ENCODE measurements around the gene OR4X2.

DNA sequence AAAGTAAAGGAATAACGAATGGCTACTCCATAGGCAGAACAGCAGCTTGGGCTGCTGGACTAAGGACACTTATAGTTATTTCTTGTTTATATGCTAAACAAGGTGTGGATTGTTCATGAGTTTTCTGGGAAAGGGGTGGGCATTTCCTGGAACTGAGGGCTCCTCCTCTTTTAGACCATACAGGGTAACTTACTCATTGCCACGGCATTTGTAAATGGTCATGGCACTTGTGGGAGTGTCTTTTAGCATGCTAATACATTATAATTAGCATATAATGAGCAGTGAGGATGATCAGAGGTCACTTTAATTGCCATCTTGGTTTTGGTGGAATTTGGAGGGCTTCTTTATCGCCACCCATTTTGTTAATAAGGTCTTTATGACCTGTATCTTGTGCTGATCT, 25.7 kb downstream of the OR4X2 start:
- TF ChIP-seq, protein P1, sequence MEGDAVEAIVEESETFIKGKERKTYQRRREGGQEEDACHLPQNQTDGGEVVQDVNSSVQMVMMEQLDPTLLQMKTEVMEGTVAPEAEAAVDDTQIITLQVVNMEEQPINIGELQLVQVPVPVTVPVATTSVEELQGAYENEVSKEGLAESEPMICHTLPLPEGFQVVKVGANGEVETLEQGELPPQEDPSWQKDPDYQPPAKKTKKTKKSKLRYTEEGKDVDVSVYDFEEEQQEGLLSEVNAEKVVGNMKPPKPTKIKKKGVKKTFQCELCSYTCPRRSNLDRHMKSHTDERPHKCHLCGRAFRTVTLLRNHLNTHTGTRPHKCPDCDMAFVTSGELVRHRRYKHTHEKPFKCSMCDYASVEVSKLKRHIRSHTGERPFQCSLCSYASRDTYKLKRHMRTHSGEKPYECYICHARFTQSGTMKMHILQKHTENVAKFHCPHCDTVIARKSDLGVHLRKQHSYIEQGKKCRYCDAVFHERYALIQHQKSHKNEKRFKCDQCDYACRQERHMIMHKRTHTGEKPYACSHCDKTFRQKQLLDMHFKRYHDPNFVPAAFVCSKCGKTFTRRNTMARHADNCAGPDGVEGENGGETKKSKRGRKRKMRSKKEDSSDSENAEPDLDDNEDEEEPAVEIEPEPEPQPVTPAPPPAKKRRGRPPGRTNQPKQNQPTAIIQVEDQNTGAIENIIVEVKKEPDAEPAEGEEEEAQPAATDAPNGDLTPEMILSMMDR (IDR thresholded peaks at IDR 0.05): no peak
- TF ChIP-seq, protein P2, sequence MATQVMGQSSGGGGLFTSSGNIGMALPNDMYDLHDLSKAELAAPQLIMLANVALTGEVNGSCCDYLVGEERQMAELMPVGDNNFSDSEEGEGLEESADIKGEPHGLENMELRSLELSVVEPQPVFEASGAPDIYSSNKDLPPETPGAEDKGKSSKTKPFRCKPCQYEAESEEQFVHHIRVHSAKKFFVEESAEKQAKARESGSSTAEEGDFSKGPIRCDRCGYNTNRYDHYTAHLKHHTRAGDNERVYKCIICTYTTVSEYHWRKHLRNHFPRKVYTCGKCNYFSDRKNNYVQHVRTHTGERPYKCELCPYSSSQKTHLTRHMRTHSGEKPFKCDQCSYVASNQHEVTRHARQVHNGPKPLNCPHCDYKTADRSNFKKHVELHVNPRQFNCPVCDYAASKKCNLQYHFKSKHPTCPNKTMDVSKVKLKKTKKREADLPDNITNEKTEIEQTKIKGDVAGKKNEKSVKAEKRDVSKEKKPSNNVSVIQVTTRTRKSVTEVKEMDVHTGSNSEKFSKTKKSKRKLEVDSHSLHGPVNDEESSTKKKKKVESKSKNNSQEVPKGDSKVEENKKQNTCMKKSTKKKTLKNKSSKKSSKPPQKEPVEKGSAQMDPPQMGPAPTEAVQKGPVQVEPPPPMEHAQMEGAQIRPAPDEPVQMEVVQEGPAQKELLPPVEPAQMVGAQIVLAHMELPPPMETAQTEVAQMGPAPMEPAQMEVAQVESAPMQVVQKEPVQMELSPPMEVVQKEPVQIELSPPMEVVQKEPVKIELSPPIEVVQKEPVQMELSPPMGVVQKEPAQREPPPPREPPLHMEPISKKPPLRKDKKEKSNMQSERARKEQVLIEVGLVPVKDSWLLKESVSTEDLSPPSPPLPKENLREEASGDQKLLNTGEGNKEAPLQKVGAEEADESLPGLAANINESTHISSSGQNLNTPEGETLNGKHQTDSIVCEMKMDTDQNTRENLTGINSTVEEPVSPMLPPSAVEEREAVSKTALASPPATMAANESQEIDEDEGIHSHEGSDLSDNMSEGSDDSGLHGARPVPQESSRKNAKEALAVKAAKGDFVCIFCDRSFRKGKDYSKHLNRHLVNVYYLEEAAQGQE (IDR thresholded peaks at IDR 0.05; ENCODE audit: insufficient read depth in 1 of 2, low read depth in 2 of 2, low read length in 1 of 2): no peak
- no peak for TF ChIP-seq SIN3A (IDR thresholded peaks at IDR 0.05; ENCODE audit: borderline replicate concordance, insufficient read depth, low read depth, low read length)
- TF ChIP-seq POLR2AphosphoS5 (IDR thresholded peaks at IDR 0.05; ENCODE audit: low read depth, low read length): no peak
- TF ChIP-seq TCF7L2 (IDR thresholded peaks at IDR 0.05; ENCODE audit: low read depth, low read length): no peak
